Sigmoid colon (tissue), 4 donors: ENCODE measurements around the gene IGLL5.

Experiments used
- CTCF ChIP-seq, 4 experiments: fragments of 450-650 bp in 3 of 4; fragments of 200-600 bp in 1 of 4; IDR thresholded peaks; one replicate each; pipeline ENCODE4 v1.5.1; 2016 to 2019; ENCODE audit warnings: antibody characterized with exemption in 4 of 4, mild to moderate bottlenecking in 3 of 4, moderate library complexity in 2 of 4
- EP300 ChIP-seq, 4 donors: sonication (generic); formaldehyde crosslinking; IDR thresholded peaks; one replicate each; pipeline ENCODE4 v1.6.1; 2017; ENCODE audit warnings: antibody characterized with exemption in 4 of 4
- POLR2A ChIP-seq, 2 donors: fragments of 450-650 bp; IDR thresholded peaks; one replicate each; pipeline ENCODE4 v1.6.1; 2016; ENCODE audit warnings: antibody characterized with exemption in 2 of 2, mild to moderate bottlenecking in 2 of 2, moderate library complexity in 2 of 2
- POLR2AphosphoS5 ChIP-seq, 4 donors: sonication (generic); formaldehyde crosslinking; IDR thresholded peaks; one replicate each; pipeline ENCODE4 v1.6.1; 2017; ENCODE audit warnings: antibody characterized with exemption in 4 of 4

GRCh38 chr22:22916952-22917290, 29.3 kb downstream of the IGLL5 start:
- TF ChIP-seq POLR2AphosphoS5 (IDR thresholded peaks at IDR 0.05) = no peak
- no peak for TF ChIP-seq CTCF (IDR thresholded peaks at IDR 0.05)
- TF ChIP-seq EP300 (IDR thresholded peaks at IDR 0.05) = no peak
- TF ChIP-seq POLR2A (IDR thresholded peaks at IDR 0.05) = no peak
